GM19035 (cell line): ENCODE data around the gene TTN.
"Not testable (repeated sequence)": the region's sequence is repeated elsewhere in the genome, so short reads cannot be mapped to it uniquely, and the experiment has no call there.

Experiments used
- ATAC-seq: cut with Tn5 transposase; IDR thresholded peaks from one replicate; pipeline ENCODE4 v1.9.1; 2021; ENCODE audit not compliant: unreplicated experiment

The TTN gene

GRCh38 chr2:178542569-178542968 lies 264.7 kb downstream of the TTN start:
- ATAC-seq = no peak

- ATAC-seq = no peak
Observed at GRCh38 chr2:178542161-178542560, 265.1 kb downstream of the TTN start.

- no peak for ATAC-seq
Observed at GRCh38 chr2:178536037-178536436, 271.2 kb downstream of the TTN start.

GRCh38 chr2:178531168-178531567 lies 276.1 kb downstream of the TTN start:
- no peak for ATAC-seq

DNA sequence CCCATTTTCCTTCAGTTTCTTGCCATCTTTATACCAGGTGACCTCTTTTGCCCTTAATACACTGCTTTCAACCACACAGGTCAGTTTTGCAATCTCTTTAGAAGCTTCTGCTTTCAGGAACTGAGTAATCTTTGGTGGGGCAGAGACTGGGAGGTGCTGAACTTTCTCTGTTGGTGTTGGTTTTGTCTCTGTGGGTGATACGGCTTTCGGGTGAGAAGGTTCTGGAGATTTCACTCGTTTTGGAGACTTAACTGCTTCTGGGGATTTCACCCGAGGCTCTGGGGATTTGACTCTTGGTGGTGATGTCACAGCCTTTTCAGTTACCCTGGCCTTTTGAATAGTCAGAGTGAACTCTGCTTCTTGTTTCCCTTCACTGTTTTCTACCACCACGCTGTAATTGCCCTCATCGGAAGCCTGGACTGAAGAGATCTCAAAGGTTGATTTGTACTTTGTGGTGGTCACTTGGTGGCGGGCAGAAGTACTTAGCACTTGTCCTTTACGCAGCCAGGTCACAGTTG lies 276.5 kb downstream of the TTN start:
- ATAC-seq = peak; percentile 96

DNA sequence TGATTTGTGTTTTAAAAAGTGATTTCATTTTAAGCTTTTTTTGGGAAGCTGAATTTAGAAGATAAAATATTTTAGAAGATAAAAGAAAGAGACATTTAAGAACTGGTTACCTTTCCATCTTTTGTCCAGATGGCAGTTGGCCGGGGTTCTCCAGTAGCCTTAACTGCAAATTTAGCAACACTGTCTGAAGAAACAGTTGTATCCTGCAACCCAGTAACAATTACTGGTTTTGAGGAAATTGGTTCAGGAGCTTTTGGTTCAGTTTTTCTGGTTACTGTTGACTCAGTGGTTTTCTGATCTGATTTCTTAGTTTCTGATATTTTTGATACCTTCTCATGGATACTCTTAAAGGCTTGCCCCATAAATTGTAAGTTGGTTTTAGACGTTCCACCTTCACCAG lies 277.1 kb downstream of the TTN start:
- no peak for ATAC-seq

GRCh38 chr2:178529194-178529593 lies 278.0 kb downstream of the TTN start:
- ATAC-seq = no peak

GRCh38 chr2:178528647-178529046 lies 278.6 kb downstream of the TTN start:
- no peak for ATAC-seq

GRCh38 chr2:178527592-178527991 lies 279.6 kb downstream of the TTN start:
- no peak for ATAC-seq

- ATAC-seq = no peak
Observed at GRCh38 chr2:178526256-178526655, 281.0 kb downstream of the TTN start.

GRCh38 chr2:178525460-178525859 lies 281.8 kb downstream of the TTN start:
- not testable (repeated sequence) for ATAC-seq

DNA sequence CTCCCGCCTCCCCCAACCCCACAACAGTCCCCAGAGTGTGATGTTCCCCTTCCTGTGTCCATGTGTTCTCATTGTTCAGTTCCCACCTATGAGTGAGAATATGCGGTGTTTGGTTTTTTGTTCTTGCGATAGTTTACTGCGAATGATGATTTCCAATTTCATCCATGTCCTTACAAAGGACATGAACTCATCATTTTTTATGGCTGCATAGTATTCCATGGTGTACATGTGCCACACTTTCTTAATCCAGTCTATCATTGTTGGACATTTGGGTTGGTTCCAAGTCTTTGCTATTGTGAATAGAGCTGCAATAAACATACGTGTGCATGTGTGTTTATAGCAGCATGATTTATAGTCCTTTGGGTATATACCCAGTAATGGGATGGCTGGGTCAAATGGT lies 282.2 kb downstream of the TTN start:
- ATAC-seq = not testable (repeated sequence)

GRCh38 chr2:178523596-178524134 lies 283.6 kb downstream of the TTN start:
- peak; percentile 7 for ATAC-seq

DNA sequence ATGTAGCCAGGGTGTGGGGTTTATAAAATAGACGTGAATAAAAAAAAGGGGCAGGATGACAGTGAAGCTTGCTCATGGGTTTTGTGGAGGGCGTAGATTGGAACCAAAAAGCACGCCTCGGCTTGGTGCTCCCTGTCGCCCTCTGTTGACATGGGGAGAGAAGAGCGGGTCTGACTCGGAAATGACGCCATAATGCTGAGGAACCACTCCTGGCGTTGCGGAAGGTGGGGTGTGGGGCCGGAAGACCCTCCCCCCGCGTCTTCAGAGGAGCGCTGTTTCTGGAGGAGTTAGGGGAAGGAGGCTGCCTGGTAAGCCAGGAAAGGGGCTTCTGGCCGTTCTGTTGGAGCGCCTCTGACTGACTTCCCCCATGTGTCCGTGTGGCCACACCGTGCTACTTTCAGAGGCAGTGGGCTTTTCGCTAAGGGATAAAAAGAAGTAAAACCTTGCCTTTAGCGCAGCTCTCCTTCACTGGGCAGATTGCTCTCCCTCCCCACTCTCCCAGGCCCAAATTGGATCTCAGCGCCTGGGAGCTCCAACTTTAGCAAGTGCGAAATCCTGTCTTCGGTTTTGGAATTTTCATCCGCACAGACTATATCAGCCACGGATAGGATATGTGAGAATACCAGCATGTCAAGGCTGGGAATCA lies 284.1 kb downstream of the TTN start:
- ATAC-seq = peak; percentile 94

GRCh38 chr2:178521304-178522150 lies 285.7 kb downstream of the TTN start:
- no peak for ATAC-seq

- no peak for ATAC-seq
Observed at GRCh38 chr2:178517496-178517895, 289.7 kb downstream of the TTN start.

GRCh38 chr2:178514664-178515063 lies 292.6 kb downstream of the TTN start:
- ATAC-seq = no peak

DNA sequence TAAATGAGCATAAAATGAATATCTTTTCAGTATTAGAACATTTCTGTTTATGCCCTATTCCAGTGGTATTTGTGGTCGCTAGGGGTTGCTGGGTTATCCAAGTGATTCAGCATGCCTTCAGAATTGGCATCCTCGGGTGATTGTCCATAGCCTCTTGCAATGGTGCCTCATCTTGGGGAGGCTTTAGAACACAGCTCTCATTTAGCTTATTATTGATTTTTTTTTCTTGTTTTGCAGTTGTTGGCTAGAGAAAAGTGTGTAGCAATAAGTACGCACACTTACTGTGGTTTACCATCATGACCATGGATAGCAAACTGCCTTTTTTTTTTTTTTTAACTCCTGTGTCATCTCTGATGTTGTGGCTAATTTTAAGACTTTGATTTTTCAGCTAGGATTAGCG lies 293.3 kb downstream of the TTN start:
- no peak for ATAC-seq

DNA sequence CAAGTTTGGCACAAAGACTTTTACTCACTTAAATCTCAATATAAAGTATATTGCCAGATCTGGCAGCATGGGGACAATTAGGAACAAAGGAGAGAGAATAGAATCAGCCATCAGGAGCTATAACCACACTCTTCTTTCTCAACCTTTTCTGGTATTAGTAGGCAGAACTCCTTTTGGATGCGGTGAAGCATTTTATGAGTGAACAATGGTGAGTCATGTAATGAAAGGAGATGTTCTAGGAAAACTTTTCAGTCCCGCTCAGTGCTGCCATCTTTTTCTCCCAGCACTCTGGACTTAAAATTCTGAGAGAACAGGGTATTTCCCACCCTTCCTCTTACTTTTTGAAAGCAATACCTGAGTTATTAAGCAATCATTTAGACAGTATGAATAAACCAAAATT lies 294.7 kb downstream of the TTN start:
- ATAC-seq = no peak

GRCh38 chr2:178510384-178510783 lies 296.8 kb downstream of the TTN start:
- no peak for ATAC-seq

GRCh38 chr2:178508646-178509045 lies 298.6 kb downstream of the TTN start:
- ATAC-seq = no peak

DNA sequence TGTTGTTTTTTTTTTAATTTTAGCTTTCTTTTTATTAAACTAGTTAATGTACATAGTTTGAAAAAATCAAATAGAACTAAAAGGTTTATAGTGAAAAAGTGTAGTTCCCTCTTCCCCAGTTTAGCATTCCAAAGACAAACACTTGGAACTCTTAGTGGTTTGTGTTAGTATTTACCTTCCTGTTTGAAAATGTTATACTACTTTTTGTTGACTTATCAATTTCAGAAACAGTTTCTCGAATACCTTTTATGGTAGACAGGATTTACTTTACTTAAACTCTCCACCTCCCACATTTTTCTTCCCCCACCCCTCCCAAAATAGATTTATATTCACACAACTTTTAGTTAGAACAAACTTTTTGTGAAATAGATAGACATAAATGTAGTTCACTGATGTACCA lies 300.3 kb downstream of the TTN start:
- no peak for ATAC-seq
